ENCODE results near the gene SLC35A5.

The SLC35A5 gene

GRCh38 chr3:112629425-112629824, 67.6 kb downstream of the SLC35A5 start:
- DNase-seq = peak; percentile 14

DNA sequence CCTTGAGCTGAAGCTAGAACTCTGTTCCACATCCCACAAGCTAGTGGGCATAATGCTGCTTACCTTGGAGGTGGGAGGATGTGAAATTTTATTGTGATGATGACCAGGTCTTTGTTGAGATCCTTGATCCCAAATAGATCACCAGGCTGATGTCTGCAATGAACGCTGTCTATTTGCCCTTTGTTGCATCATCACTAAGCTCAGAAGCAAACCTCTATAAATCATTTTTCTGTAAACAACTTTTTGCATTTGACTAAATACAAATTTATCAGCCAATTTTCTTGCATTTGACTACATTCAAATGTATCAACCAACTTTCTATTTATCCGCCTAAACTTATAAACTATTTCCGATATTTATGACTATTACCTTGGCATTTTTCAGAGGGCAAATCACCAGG, 69.4 kb downstream of the SLC35A5 start:
- DNase-seq = no peak

DNA sequence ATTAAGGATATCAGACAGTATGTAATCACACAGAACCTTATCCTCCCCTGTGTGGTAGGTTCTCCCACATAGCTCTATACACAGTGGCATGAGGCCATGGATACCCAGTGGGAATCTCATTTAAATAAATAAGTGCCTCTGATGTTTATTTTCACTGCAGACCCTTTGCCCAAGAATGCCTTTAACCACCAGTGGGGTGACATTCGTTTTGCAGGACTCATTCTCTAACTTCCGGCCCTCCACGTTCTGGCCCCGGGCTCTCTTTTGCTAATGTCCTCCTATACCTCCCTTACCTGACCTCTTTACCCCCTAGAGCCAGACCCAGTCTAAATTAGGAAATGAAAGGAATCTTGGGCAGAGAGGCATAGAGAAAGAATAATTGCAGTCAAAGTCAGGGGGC, 70.8 kb downstream of the SLC35A5 start:
- DNase-seq = no peak

- DNase-seq = no peak
These were observed 71.3 kb downstream of the SLC35A5 start for GRCh38 chr3:112633191-112633590.

DNA sequence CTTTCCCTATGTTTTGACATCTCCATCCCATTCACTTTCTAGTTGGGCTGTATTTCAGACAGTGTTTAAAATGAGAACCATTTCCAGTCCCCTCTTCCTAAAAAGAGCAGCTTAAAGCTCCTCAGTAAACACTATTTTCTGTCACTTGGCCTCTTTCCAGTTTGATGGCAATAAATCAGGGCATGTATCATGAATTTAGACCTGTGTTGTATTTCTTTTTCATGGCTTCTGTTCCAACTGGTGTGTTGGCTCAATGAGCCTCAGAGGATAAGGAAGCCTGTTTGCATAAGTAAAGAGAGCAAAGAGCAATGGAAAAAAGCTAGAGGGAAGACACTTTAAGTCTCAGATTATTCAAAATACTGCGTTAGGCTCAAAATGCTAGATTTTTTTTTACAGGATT, 71.9 kb downstream of the SLC35A5 start:
- DNase-seq = no peak

DNA sequence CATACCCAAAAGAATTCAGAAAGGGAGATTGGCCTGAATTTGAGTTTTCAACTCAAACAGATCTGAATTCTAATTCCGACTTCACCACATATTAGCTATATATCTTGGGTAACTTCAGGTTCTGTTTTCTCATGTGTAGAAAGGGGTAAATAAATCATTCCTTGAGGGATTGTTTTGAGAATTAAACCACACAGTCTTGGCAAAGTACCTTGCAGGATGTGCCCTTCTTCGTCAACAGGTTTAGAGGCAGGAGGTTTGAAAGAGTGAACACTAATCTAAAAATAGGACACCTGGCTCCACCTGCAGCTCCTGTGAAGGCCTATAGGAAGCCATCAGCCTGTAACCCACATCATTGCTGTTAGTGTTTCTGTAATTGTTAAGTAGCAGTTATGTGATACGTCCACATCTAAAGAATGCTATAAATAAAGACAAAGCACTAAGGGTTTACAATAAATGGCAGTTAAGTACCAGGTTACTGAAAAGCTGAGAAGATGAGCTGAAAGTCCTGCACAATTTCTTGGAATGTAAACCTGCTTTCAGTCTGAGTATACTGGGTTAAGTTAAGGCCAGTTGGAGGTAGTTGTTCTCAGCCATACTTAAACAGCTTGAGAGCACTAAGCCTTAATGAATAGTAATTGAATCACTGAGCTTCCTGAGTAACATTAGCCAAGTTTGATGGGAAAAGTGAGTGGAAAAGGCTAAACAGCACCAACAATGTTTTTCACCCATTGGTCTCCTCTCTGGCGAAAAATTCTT, 73.1 kb downstream of the SLC35A5 start:
- DNase-seq = no peak
